Chondrocyte (in vitro differentiated cells): ENCODE measurements around the gene ITPKA. TPM values are rescaled to one million over a fixed set of nuclear protein-coding genes. Genes with fewer than 3 reads are reported as not detected.

Source experiments
- DNase-seq: peaks from one replicate; pipeline ENCODE4 v3.0.0; 2021; ENCODE audit warnings: mixed read lengths, low spot score
- H3K27ac Mint-ChIP-seq: one replicate; pipeline ENCODE4 v1.8.0; 2021; ENCODE audit warnings: mild to moderate bottlenecking, moderate library complexity, mixed read lengths; ENCODE audit not compliant: unreplicated experiment
- H3K27me3 Mint-ChIP-seq: 2 replicates; pipeline ENCODE4 v1.8.0; 2021; ENCODE audit warnings: low read depth, mixed read lengths
- H3K36me3 Mint-ChIP-seq: 2 replicates; pipeline ENCODE4 v1.8.0; 2021; ENCODE audit warnings: low read depth, mixed read lengths
- H3K4me1 Mint-ChIP-seq: 2 replicates; pipeline ENCODE4 v1.8.0; 2021; ENCODE audit warnings: low read depth, mild to moderate bottlenecking, mixed read lengths
- H3K4me3 Mint-ChIP-seq: one replicate; pipeline ENCODE4 v1.8.0; 2021; ENCODE audit warnings: mild to moderate bottlenecking, moderate library complexity, mixed read lengths; ENCODE audit not compliant: unreplicated experiment
- H3K9me3 Mint-ChIP-seq: 2 replicates; pipeline ENCODE4 v1.8.0; 2021; ENCODE audit warnings: low read depth, mixed read lengths
- CTCF ChIP-seq: fragments of 200-600 bp; sonication (generic); IDR thresholded peaks from 2 replicates; pipeline ENCODE4 v1.5.0; 2021; ENCODE audit warnings: antibody characterized with exemption, mild to moderate bottlenecking, moderate library complexity
- long read RNA-seq: library from polyadenylated mRNA; stranded (forward); transcript quantifications from one replicate; pipeline ENCODE4 v2.0.0, GENCODE V29; 2021
- total RNA-seq: library from RNA; stranded (reverse); gene quantifications from 3 replicates; pipeline ENCODE4 v1.2.1, GENCODE V29; 2021

Gene ITPKA
- 0.32 to 0.36 TPM in 2 of 3 replicates, not detected in the other for total RNA-seq
- long read RNA-seq, partial matches to known transcripts, result 0 of 2 reads
- long read RNA-seq, other reads (novel, unspliced or antisense), result 0 of 2 reads

GRCh38 chr15:41493205-41493901, at the start of gene ITPKA:
Gene ITPKA (plus strand): TSS chr15:41493874. CDS start chr15:41493928, 54 bp downstream.
- H3K27ac Mint-ChIP-seq, result peak within 1 kb of the TSS; percentile 8
- H3K4me1 Mint-ChIP-seq, result peaks cover 19% of the 10 kb centered on the region
- no peak for TF ChIP-seq CTCF
- peak within 1 kb of the TSS; percentile 73 for H3K4me3 Mint-ChIP-seq
- no peak for DNase-seq
- peaks cover 1% of the 10 kb centered on the region for H3K36me3 Mint-ChIP-seq
- peaks cover 3% of the 10 kb centered on the region for H3K9me3 Mint-ChIP-seq
- H3K27me3 Mint-ChIP-seq, result peaks cover 28% of the 10 kb centered on the region

- H3K27me3 Mint-ChIP-seq, result no peaks in the 10 kb centered on the region
- TF ChIP-seq CTCF, result no peak
- no peaks in the 10 kb centered on the region for H3K9me3 Mint-ChIP-seq
- no peak overlapping the region for H3K4me3 Mint-ChIP-seq
- H3K27ac Mint-ChIP-seq, result no peak overlapping the region
- H3K36me3 Mint-ChIP-seq, result peaks cover 7% of the 10 kb centered on the region
- no peak for DNase-seq
- peaks cover 7% of the 10 kb centered on the region for H3K4me1 Mint-ChIP-seq
Observed at GRCh38 chr15:41445399-41445798, 48.3 kb upstream of the ITPKA start.

GRCh38 chr15:41462084-41462795, 31.4 kb upstream of the ITPKA start:
- Mint-ChIP-seq H3K36me3 (peaks cover 27% of the 10 kb centered on the region), H3K27me3 (no peaks in the 10 kb centered on the region), H3K27ac (no peak overlapping the region), H3K9me3 (no peaks in the 10 kb centered on the region), H3K4me1 (peaks cover 5% of the 10 kb centered on the region), H3K4me3 (no peak overlapping the region)
- no peak for TF ChIP-seq CTCF
- DNase-seq, result no peak

- TF ChIP-seq CTCF, result no peak
- DNase-seq, result no peak
- peaks cover 28% of the 10 kb centered on the region for H3K36me3 Mint-ChIP-seq
Observed at GRCh38 chr15:41464889-41465580, 28.6 kb upstream of the ITPKA start.

GRCh38 chr15:41465822-41466421, 27.8 kb upstream of the ITPKA start:
- Mint-ChIP-seq H3K36me3 (peaks cover 32% of the 10 kb centered on the region), H3K27me3 (no peaks in the 10 kb centered on the region), H3K4me1 (peaks cover 5% of the 10 kb centered on the region), H3K27ac (no peak overlapping the region), H3K9me3 (no peaks in the 10 kb centered on the region), H3K4me3 (no peak overlapping the region)
- no peak for DNase-seq
- TF ChIP-seq CTCF, result peak; percentile 86

More at GRCh38 chr15:41464889-41465580, 28.6 kb upstream of the ITPKA start:
- Mint-ChIP-seq H3K4me1 (peaks cover 5% of the 10 kb centered on the region), H3K9me3 (no peaks in the 10 kb centered on the region), H3K27me3 (no peaks in the 10 kb centered on the region), H3K4me3 (no peak overlapping the region), H3K27ac (peak overlapping the region; percentile 63)
